Type B pancreatic cell (in vitro differentiated cells): ENCODE data around the gene MEX3B. TPM values are rescaled to one million over a fixed set of nuclear protein-coding genes. Genes with fewer than 3 reads are reported as not detected.
"Not testable (repeated sequence)": the region's sequence is repeated elsewhere in the genome, so short reads cannot be mapped to it uniquely, and the experiment has no call there.

Source experiments
- DNase-seq: peaks from one replicate; pipeline ENCODE4 v3.0.0; 2021; ENCODE audit warnings: mixed read lengths; ENCODE audit not compliant: unreplicated experiment; ENCODE audit errors: extremely low spot score
- H3K27ac Mint-ChIP-seq: 2 replicates; pipeline ENCODE4 v1.8.0; 2021; ENCODE audit warnings: mild to moderate bottlenecking, mixed read lengths
- H3K27me3 Mint-ChIP-seq: 2 replicates; pipeline ENCODE4 v1.8.0; 2021; ENCODE audit warnings: mixed read lengths
- H3K36me3 Mint-ChIP-seq: 2 replicates; pipeline ENCODE4 v1.8.0; 2021; ENCODE audit warnings: mixed read lengths
- H3K4me1 Mint-ChIP-seq: one replicate; pipeline ENCODE4 v1.8.0; 2021; ENCODE audit warnings: mixed read lengths; ENCODE audit not compliant: unreplicated experiment
- H3K4me3 Mint-ChIP-seq: 2 replicates; pipeline ENCODE4 v1.8.0; 2021; ENCODE audit warnings: mild to moderate bottlenecking, mixed read lengths
- H3K9me3 Mint-ChIP-seq: 2 replicates; pipeline ENCODE4 v1.8.0; 2021; ENCODE audit warnings: mixed read lengths
- CTCF ChIP-seq: fragments of 200-600 bp; sonication (generic); conservative IDR thresholded peaks from 2 replicates; pipeline ENCODE4 v1.5.0; 2021; ENCODE audit warnings: antibody characterized with exemption, mild to moderate bottlenecking
- total RNA-seq: library from RNA; stranded (reverse); gene quantifications from 2 replicates; pipeline ENCODE4 v1.2.1, GENCODE V29; 2021; ENCODE audit warnings: low replicate concordance

Gene MEX3B
- total RNA-seq, 1 donor from 2014 or later: 46.1 TPM

DNA sequence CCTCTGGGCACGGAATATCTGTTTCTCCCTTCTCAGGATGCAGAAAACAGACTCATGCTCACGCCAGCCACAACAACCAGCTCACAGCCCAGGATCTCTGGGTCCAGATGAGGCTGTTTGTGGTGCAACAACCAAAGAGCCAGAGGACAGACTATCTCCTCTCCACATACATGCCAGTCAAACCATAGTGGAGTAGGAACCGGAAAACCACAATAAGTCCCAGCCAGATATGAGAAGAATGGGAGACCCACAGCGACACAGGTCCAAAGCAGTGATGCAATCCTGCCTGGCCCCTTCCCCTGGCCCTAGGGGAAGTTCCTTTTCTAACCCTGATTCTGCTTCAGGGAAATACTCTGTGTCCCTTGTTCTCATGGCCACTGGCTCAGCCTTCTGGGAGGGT lies 27.6 kb downstream of the MEX3B start:
- H3K36me3 Mint-ChIP-seq: no peaks in the 10 kb centered on the region
- TF ChIP-seq CTCF: no peak
- H3K9me3 Mint-ChIP-seq: no peaks in the 10 kb centered on the region
- no peak overlapping the region for H3K27ac Mint-ChIP-seq
- H3K4me1 Mint-ChIP-seq: peaks cover 16% of the 10 kb centered on the region
- DNase-seq: no peak
- peaks cover 3% of the 10 kb centered on the region for H3K27me3 Mint-ChIP-seq
- H3K4me3 Mint-ChIP-seq: no peak overlapping the region

DNA sequence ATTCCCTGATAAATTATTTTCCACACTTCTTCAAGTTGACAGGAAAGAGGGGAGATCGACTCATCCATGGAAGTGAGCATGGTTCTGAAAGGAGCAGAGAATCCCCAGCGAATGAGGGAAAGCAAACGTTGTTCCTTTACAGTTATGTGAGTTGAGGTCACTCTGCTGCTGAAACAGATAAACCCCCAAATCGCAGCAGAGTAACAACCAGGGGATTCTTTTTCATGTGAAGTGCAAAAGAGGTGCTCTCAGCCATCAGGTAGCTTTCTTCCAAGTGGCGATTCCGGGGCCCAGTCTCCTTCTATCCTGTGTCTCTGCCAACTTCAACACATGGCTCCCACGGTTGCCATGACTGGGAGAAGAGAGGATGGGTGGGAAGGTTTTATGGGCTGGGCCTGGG lies 28.2 kb downstream of the MEX3B start:
- no peaks in the 10 kb centered on the region for H3K36me3 Mint-ChIP-seq

GRCh38 chr15:82014989-82015388 lies 30.8 kb downstream of the MEX3B start:
- Mint-ChIP-seq H3K4me3 (no peak overlapping the region), H3K36me3 (no peaks in the 10 kb centered on the region)

More for the DNA sequence above, 28.2 kb downstream of the MEX3B start:
- H3K4me1 Mint-ChIP-seq: peaks cover 16% of the 10 kb centered on the region
- H3K9me3 Mint-ChIP-seq: no peaks in the 10 kb centered on the region
- TF ChIP-seq CTCF: no peak
- no peak for DNase-seq
- no peak overlapping the region for H3K4me3 Mint-ChIP-seq
- peaks cover 3% of the 10 kb centered on the region for H3K27me3 Mint-ChIP-seq
- no peak overlapping the region for H3K27ac Mint-ChIP-seq

GRCh38 chr15:82012908-82013307 lies 32.9 kb downstream of the MEX3B start:
- Mint-ChIP-seq H3K27me3 (peaks cover 13% of the 10 kb centered on the region), H3K4me3 (no peak overlapping the region), H3K36me3 (no peaks in the 10 kb centered on the region), H3K9me3 (peaks cover 12% of the 10 kb centered on the region), H3K27ac (no peak overlapping the region), H3K4me1 (peaks cover 17% of the 10 kb centered on the region)
- no peak for DNase-seq
- no peak for TF ChIP-seq CTCF

More at GRCh38 chr15:82014989-82015388, 30.8 kb downstream of the MEX3B start:
- H3K27ac Mint-ChIP-seq: no peak overlapping the region
- TF ChIP-seq CTCF: no peak
- DNase-seq: no peak
- peaks cover 6% of the 10 kb centered on the region for H3K4me1 Mint-ChIP-seq
- peaks cover 11% of the 10 kb centered on the region for H3K27me3 Mint-ChIP-seq
- peaks cover 12% of the 10 kb centered on the region for H3K9me3 Mint-ChIP-seq

DNA sequence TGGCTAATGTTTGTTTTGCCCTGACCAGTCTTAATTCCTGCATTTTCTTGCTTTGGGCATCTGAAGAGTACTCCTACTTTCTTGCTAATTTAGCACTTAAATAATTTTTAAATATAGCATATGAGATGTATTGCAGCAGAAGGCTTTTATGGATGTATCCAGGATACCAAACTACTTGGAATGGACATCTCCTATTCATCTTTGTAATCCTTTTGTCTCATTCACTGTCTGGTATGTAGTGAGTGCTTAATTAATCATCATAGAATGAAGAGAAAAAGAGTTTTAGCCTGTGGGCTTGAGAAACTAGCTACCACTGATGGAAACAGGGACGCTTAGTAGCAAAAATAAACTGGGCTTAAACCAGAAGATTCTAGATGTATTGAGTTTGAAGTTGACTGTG lies 40.6 kb downstream of the MEX3B start:
- no peaks in the 10 kb centered on the region for H3K36me3 Mint-ChIP-seq
- TF ChIP-seq CTCF: no peak
- H3K9me3 Mint-ChIP-seq: peaks cover 7% of the 10 kb centered on the region
- no peak for DNase-seq
- no peak overlapping the region for H3K4me3 Mint-ChIP-seq
- peaks cover 3% of the 10 kb centered on the region for H3K27me3 Mint-ChIP-seq
- H3K27ac Mint-ChIP-seq: no peak overlapping the region
- H3K4me1 Mint-ChIP-seq: peaks cover 11% of the 10 kb centered on the region

DNA sequence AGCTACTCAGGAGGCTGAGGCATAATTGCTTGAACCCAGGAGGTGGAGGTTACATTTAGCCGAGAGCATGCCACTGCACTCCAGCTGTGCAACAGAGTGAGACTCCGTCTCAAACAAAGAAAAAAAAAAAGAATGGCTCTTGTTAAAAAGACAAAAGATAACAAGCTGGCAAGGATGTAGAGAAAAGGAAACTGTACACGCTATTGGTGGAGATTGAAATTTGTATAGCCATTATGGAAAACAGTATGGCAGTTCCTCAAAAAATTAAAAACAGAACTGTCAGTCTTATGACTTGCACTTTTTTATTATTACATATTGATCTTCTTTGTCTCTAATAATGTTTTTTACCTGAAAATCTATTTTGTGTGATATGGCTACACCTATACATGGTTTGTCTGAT lies 41.9 kb downstream of the MEX3B start:
- DNase-seq: no peak
- no peak overlapping the region for H3K27ac Mint-ChIP-seq

DNA sequence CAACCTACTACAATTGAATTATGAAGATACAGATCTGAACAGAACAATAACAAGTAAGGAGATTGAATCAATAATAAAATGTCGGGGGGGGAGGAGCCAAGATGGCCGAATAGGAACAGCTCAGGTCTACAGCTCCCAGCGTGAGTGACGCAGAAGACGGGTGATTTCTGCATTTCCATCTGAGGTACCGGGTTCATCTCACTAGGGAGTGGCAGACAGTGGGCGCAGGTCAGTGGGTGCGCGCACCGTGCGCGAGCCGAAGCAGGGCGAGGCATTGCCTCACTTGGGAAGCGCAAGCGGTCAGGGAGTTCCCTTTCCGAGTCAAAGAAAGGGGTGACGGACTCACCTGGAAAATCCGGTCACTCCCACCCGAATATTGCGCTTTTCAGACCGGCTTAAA lies 50.7 kb downstream of the MEX3B start:
- not testable (repeated sequence) for DNase-seq, H3K9me3 Mint-ChIP-seq, H3K27me3 Mint-ChIP-seq, H3K36me3 Mint-ChIP-seq, H3K4me1 Mint-ChIP-seq
- Mint-ChIP-seq H3K27ac (peak overlapping the region; percentile 89), H3K4me3 (peak overlapping the region; percentile 85)

More for the DNA sequence above, 41.9 kb downstream of the MEX3B start:
- Mint-ChIP-seq H3K4me3 (no peak overlapping the region), H3K9me3 (peaks cover 7% of the 10 kb centered on the region), H3K36me3 (no peaks in the 10 kb centered on the region), H3K4me1 (peaks cover 2% of the 10 kb centered on the region), H3K27me3 (no peaks in the 10 kb centered on the region)
- no peak for TF ChIP-seq CTCF
